Measurements from ENCODE around the gene CTRB1.
"Not testable (repeated sequence)": the region's sequence is repeated elsewhere in the genome, so short reads cannot be mapped to it uniquely, and the experiment has no call there.

Gene CTRB1

DNA sequence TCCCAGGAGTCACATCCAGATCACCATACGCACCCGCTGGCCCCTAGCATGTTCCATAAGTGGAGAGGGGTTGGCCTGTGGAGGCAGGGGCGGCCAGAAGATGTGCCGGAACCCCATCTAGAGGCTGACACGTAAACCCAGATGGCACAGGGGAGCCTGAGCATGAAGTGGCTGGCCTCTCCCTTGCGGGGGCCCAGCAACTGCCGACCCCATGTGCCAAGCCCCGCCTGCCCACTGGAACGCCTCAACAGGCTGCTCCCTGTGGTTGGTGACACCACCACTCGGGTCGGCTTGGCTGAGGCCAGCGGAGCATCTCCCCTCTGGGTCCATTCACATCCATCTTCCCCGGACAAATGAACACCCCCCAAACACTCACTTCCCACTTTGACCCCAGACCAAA lies 23.2 kb downstream of the CTRB1 start:
- DNase-seq (ENCODE audit: low read depth) = no peak

GRCh38 chr16:75242436-75243078 lies 23.8 kb downstream of the CTRB1 start:
- not testable (repeated sequence) for DNase-seq (ENCODE audit: low read depth)

DNA sequence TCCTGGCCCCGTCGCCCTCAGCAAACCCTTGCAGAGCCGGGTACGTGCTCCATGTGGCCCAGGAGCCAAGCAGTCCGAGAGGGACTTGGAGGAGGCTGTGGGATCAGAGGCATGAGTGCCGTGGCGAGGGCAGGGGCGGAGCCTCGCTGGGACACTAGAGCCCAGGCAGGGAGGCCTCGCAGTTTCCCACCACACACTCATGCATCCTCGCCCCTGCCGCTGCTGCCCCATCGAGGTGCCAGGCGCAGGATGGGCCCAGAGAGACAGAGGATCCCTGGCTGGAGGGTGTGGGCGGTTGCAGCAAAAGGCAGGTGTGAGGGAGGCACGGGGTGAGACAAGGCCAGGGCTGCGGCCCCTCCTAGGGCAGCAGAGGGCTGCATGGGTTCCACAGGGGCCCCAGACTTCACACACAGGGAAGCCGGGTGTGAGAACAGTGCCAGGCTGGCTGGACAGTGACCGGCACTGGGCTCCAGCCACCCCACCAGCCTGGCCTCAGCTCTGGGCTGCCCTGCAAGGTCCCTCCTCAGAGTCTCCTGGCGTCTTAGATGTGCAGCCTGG lies 25.0 kb downstream of the CTRB1 start:
- no peak for DNase-seq (ENCODE audit: low read depth)

DNA sequence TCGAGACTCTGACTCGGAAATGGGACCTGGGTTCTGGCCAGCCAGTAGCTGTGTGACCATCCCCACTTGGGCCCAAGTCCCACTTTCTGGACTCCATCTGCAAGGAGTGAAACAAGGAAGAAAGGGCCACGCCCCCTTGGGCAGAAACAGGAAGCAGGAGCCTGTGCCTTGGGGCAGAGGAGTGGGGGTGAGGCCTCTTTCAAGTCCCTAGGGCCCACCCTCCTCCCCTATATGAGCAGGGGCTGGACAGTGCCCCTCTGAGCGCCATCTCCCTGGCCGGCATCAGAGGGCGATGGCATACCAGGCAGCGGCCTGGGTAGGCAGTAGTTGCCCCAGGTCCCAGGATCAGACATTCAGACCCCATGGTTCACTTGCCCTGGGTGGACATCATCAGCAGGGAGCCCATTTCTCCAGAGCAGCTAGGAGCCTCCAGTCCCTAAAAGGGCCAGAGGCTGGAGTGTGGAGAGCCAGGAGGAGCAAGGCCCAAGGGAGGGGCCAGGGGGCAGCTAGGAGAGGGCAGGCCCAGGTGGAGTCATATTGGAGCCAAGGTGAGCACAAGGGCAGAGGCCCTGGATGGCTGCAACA lies 25.5 kb downstream of the CTRB1 start:
- no peak for DNase-seq (ENCODE audit: low read depth)

GRCh38 chr16:75244844-75245758 lies 26.3 kb downstream of the CTRB1 start:
- no peak for DNase-seq (ENCODE audit: low read depth)

DNA sequence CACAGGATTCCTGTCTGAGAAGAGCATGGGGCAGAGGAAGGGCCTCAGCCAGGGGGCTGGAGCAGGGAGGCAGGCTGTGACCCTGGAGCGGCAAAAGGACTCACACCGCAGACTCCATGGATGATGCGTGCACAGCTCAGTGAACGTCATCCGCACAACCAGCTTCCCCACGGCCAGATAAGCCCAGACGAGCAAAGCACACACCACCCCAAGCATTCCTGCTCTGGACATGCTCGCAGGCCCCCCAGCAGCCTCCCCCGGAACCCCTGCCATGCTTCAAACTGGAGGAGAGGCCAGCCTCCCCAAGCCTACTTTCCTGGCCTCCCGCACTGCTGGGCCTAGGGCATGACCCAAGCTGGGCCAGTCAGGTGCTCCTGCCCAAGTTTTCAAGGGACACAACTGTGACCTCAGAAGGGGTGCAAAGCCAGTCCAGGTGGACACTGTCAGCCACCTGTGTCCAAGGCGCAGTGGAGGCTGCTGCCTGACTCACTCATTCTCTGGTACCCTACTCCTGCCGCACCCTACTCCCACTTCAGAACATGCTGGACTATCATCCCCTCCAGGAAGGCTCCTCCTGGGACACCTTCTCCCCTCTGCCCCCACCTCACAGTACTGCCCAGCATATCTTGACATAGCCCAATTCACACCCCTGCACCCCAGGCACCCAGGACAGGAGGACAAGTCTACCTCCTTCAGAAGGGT lies 27.9 kb downstream of the CTRB1 start:
- DNase-seq (ENCODE audit: low read depth) = no peak

GRCh38 chr16:75247249-75247648 lies 28.5 kb downstream of the CTRB1 start:
- no peak for DNase-seq (ENCODE audit: low read depth)

DNA sequence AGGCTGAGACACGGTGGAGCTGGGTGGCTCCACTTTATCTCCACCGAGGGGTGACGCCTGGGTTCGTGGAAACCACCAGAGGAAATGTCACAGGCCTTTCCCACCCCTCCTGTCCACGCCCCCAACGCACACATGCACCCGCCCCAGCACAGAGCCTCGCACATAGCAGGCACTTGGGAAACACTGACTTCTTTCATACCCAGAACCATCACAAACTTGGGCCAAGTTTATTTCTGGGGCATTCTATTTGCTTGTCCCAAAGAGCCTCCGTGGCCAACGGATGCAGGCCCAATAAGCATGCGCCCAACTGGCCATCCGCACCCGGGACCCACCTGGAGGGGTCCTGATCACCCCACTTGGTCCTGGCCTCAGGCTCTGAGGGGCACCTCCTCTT lies 29.4 kb downstream of the CTRB1 start:
- no peak for DNase-seq (ENCODE audit: low read depth)

DNA sequence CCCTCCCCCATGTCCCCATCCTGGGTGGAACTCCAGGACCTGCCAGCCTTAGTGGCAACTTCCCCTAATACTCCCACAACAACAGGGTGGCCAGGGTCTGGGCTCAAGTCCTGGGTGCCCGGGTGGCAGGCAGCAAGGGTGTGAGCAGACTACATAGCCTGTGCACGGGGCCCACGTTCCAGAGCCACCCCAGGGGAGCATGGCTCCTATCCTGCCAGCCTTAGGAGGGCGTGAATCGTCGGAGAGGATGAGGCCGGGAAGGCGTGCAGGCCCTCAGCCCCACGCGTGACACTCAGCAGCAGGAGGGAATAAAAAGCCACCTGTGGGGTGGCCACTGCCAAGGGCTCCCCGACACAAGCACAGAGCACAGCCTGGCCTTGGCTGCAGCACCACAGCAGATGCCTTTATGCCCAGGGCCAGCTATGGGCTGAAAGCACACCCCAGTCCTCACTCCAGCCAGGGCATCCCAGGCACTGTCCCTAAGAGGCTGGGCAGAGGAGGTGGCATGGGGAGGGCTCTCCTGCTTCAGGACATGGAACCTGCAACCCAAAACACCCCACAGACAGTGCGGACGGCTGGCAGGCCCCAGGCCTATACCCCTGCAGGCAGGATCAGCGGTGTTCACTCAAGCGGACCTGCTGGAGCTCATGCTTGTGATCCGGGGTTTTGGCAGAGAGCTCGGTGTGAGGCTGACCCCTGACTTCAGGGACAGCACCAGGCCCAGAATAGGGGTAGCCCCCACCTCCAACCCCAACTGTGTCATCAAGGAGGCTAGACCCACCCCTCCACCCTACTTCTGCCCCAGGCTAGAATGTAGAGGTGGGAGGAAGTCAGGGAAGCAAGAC lies 30.0 kb downstream of the CTRB1 start:
- DNase-seq (ENCODE audit: low read depth) = no peak

- DNase-seq (ENCODE audit: low read depth) = no peak
These were observed 30.7 kb downstream of the CTRB1 start for GRCh38 chr16:75249441-75249840.

DNA sequence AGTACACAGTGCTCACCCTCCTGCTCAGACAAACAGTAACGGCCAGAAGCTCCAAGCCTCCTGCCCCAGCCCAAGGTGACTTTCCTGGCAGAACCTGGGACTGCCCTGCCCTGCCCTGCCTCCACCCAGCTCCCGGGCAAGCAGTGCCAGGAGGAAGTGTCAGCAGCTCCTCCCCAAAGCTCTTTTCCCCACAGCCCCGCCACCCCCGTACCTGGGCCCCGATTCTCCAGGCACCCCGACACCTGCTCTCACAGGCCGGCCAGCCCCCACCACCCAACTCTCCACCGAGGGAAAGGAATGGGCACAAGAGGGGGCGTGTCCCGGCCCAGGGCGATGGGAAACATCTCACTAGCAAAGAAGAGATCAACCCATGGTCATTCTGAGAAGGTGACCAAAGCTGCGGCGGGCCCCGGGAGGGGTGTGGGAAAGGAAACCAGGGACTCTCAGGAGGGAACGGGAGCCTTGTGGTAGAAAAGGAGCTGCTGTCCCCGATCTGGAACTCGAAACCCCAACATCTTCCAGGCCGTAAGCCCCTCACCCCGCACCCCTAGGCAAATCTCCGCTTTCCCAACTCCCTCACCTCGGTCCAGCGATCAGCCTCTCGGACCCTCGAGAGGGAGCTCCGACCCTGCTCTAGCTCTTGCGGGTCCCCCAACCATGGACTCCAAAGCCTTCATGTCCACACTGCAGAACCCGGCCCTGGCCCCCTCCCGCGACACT lies 31.5 kb downstream of the CTRB1 start:
- no peak for DNase-seq (ENCODE audit: low read depth)

GRCh38 chr16:75250809-75251279 lies 32.1 kb downstream of the CTRB1 start:
- no peak for DNase-seq (ENCODE audit: low read depth)

DNA sequence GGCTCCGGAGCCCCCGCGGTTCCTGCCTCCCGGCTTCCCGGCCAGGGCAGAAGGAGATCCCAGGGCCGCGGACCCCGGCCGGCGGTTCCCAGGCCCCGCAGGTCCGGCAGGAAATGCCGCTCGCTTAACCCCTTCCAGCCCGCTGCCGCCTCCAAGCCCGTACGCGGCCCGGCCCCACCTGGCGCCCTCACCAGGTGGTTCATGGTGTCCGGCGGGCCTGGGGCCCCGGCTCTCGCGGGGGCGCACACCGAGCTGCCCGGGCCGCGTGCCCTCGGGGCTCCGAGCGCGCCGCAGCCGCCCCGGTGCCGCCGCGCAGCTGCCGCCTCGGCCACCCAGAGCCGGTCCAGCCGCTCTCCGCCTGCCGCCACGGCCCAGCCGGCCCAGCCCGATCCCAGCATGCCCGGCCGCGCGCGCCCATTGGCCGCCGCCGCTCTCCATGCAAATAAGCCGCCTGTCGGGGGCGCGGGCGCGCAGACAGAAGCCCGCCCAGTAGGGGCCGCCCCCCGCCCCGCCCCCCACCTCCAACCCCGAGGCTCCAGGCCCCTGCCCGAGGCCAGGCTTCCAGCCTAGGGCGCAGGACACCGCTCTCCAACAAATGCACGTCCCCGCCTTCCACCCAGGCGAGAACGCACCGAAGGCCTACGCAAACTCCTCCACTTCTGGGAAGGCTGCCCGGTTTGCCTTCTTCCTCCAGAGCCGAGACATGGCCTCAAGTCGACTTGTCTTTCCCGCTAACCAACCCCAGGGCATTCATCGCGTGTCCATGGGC lies 32.7 kb downstream of the CTRB1 start, which contains the start of gene BCAR1:
TSS of gene BCAR1 (minus strand) at position 345 of the 769 bp plus-strand sequence. CDS start at position 203, 142 bp downstream.
- no peak for DNase-seq (ENCODE audit: low read depth)

- DNase-seq (ENCODE audit: low read depth) = no peak
These were observed 33.5 kb downstream of the CTRB1 start for GRCh38 chr16:75252049-75252864.

DNA sequence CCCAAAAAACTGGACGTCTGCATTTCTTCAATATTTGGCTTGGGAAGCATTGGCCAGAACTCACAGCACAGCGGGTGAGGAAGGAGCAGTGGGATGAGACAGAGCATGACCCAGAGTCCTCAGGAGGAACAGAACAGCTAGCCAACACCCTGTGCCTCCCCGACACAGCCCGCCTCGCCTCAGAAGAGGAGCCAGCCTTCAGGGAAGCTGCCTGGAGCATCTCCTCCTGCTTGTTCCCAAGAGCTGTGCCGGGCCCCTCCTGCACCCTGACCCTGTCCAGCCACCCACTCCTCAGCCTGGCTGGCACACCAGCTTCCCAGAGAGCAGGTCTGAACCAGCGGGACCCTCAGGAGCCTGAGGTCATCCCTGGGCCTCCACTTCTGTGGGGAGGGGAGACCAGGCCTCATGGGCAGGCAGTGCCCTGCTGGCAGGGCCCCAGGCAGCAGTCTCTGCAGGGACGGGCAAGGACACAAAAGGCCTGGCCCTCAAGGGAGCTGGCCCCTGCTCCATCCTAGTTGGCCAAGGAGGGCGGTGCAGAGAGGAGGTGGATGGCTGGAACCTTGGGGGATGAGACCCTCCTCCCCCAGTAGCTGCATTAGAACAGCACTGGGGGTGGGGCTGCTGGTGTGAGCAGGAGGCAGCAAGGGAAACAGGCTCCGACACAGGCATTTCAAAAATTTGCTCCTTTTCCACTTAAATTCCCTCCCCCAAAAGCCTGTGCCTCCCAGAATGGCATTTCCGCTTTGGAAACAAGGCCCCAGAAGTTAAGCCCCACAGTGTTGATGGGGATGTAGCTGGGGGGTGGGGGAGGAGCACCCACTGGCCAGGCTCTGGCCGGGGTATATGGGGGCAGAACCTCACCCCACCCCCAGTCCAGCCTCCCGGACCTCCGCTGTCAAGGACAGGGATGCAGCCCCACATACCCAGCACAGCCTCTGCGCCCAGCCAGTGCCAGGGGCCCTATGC lies 34.4 kb downstream of the CTRB1 start:
- no peak for DNase-seq (ENCODE audit: low read depth)

- DNase-seq (ENCODE audit: low read depth) = no peak
These were observed 35.6 kb downstream of the CTRB1 start for GRCh38 chr16:75254359-75254837.

DNA sequence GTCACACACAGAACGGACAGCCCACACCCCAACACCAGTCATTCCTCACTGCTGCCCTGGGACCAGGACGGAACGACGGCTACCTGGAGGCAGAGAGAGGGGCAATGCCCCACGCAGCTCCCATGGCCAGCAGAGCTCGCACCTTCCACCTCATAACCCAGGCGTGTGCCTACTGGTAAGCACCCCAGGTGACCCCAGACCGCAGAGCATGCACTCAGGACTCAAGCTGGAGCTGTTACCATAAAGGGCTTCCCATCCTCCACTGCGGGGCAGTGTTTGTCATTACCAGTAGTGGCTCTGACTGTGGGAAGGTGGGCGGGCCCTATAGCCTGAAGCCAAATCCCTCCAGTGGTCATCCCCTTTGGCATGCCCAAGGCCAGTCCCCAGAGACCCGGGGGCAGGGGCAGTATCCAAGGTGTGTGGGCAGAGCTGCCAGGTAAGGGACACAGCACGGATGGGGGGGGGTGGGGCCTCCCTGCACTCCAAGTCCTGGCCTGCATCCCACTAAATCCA lies 37.3 kb downstream of the CTRB1 start:
- no peak for DNase-seq (ENCODE audit: low read depth)
